ENCODE results near the gene CARD11.

The CARD11 gene

GRCh38 chr7:2932402-2933251 is 111.0 kb downstream of the CARD11 start:
- TF ChIP-seq, protein P1, sequence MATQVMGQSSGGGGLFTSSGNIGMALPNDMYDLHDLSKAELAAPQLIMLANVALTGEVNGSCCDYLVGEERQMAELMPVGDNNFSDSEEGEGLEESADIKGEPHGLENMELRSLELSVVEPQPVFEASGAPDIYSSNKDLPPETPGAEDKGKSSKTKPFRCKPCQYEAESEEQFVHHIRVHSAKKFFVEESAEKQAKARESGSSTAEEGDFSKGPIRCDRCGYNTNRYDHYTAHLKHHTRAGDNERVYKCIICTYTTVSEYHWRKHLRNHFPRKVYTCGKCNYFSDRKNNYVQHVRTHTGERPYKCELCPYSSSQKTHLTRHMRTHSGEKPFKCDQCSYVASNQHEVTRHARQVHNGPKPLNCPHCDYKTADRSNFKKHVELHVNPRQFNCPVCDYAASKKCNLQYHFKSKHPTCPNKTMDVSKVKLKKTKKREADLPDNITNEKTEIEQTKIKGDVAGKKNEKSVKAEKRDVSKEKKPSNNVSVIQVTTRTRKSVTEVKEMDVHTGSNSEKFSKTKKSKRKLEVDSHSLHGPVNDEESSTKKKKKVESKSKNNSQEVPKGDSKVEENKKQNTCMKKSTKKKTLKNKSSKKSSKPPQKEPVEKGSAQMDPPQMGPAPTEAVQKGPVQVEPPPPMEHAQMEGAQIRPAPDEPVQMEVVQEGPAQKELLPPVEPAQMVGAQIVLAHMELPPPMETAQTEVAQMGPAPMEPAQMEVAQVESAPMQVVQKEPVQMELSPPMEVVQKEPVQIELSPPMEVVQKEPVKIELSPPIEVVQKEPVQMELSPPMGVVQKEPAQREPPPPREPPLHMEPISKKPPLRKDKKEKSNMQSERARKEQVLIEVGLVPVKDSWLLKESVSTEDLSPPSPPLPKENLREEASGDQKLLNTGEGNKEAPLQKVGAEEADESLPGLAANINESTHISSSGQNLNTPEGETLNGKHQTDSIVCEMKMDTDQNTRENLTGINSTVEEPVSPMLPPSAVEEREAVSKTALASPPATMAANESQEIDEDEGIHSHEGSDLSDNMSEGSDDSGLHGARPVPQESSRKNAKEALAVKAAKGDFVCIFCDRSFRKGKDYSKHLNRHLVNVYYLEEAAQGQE (IDR thresholded peaks at IDR 0.05; ENCODE audit: insufficient read depth in 1 of 2, low read depth in 2 of 2, low read length in 2 of 2): no peak
- TF ChIP-seq FOXP2 (optimal IDR thresholded peaks at IDR 0.05; ENCODE audit: borderline replicate concordance, extremely low read depth, extremely low read length, insufficient read depth) (no peak), SIN3A (IDR thresholded peaks at IDR 0.05; ENCODE audit: borderline replicate concordance, insufficient read depth, low read length) (no peak), POLR2AphosphoS5 (IDR thresholded peaks at IDR 0.05; ENCODE audit: low read depth, low read length) (no peak), TAF1 (IDR thresholded peaks at IDR 0.05; ENCODE audit: borderline replicate concordance, insufficient read depth, low read length) (no peak)

DNA sequence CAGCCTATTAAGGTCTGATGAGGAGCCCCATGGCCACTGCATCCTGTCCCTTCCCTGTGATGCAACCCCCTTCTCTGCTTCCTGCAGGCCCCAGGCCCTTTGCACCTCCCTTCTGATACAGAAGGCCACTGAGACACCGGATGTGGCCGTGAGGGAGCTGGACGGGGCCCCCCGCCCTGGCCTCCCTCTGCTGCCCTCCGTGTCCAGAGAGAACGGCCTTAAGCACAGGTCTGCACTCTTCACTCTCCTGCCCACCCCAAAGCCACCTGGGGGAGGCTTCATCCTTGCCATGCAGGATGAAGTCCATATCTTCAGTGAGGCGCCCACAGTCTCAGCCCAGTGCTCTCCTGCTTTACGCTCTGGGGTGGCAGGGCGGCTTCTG is 112.6 kb downstream of the CARD11 start:
- TF ChIP-seq TAF1 (IDR thresholded peaks at IDR 0.05; ENCODE audit: borderline replicate concordance, insufficient read depth, low read length) (no peak), SIN3A (IDR thresholded peaks at IDR 0.05; ENCODE audit: borderline replicate concordance, insufficient read depth, low read length) (no peak), POLR2AphosphoS5 (IDR thresholded peaks at IDR 0.05; ENCODE audit: low read depth, low read length) (no peak), FOXP2 (optimal IDR thresholded peaks at IDR 0.05; ENCODE audit: borderline replicate concordance, extremely low read depth, extremely low read length, insufficient read depth) (no peak)
- TF ChIP-seq, protein P1 (IDR thresholded peaks at IDR 0.05; ENCODE audit: insufficient read depth in 1 of 2, low read depth in 2 of 2, low read length in 2 of 2): no peak

- TF ChIP-seq FOXP2 (optimal IDR thresholded peaks at IDR 0.05; ENCODE audit: borderline replicate concordance, extremely low read depth, extremely low read length, insufficient read depth) (no peak), POLR2AphosphoS5 (IDR thresholded peaks at IDR 0.05; ENCODE audit: low read depth, low read length) (no peak), SIN3A (IDR thresholded peaks at IDR 0.05; ENCODE audit: borderline replicate concordance, insufficient read depth, low read length) (no peak), TAF1 (IDR thresholded peaks at IDR 0.05; ENCODE audit: borderline replicate concordance, insufficient read depth, low read length) (no peak)
- TF ChIP-seq, protein P1 (IDR thresholded peaks at IDR 0.05; ENCODE audit: insufficient read depth in 1 of 2, low read depth in 2 of 2, low read length in 2 of 2): no peak
Observed at GRCh38 chr7:2930310-2931033, 113.2 kb downstream of the CARD11 start.

- TF ChIP-seq POLR2AphosphoS5 (IDR thresholded peaks at IDR 0.05; ENCODE audit: low read depth, low read length) (no peak), SIN3A (IDR thresholded peaks at IDR 0.05; ENCODE audit: borderline replicate concordance, insufficient read depth, low read length) (no peak), TAF1 (IDR thresholded peaks at IDR 0.05; ENCODE audit: borderline replicate concordance, insufficient read depth, low read length) (no peak), FOXP2 (optimal IDR thresholded peaks at IDR 0.05; ENCODE audit: borderline replicate concordance, extremely low read depth, extremely low read length, insufficient read depth) (no peak)
- TF ChIP-seq, protein P1 (IDR thresholded peaks at IDR 0.05; ENCODE audit: insufficient read depth in 1 of 2, low read depth in 2 of 2, low read length in 2 of 2): no peak
Observed at GRCh38 chr7:2929321-2930201, 114.1 kb downstream of the CARD11 start.

All from PFSK-1 (cell line).